NCI-H187 (cell line): ENCODE data around the gene SLC25A18.
"Not testable (repeated sequence)": the region's sequence is repeated elsewhere in the genome, so short reads cannot be mapped to it uniquely, and the experiment has no call there.

Source experiments
- DNase-seq, 2 experiments: peaks; one replicate each; lab custom pipeline; 2025; lab: John Stamatoyannopoulos, UW

Gene SLC25A18

GRCh38 chr22:17562906-17563870, at the start of gene SLC25A18:
Gene SLC25A18 (plus strand): TSS chr22:17563498. CDS start chr22:17579945, 16,447 bp downstream.
- DNase-seq = no peak

- DNase-seq = no peak
Observed at GRCh38 chr22:17513612-17514011, 49.7 kb upstream of the SLC25A18 start.

- DNase-seq = no peak
Observed at GRCh38 chr22:17514084-17514483, 49.2 kb upstream of the SLC25A18 start.

GRCh38 chr22:17518406-17518805, 44.9 kb upstream of the SLC25A18 start:
- no peak for DNase-seq

- not testable (repeated sequence) for DNase-seq
Observed at GRCh38 chr22:17521971-17522370, 41.3 kb upstream of the SLC25A18 start.

- DNase-seq = no peak
Observed at GRCh38 chr22:17523925-17524324, 39.4 kb upstream of the SLC25A18 start.

- no peak for DNase-seq
Observed at GRCh38 chr22:17536269-17536668, 27.0 kb upstream of the SLC25A18 start.

- DNase-seq = no peak
Observed at GRCh38 chr22:17537155-17537554, 26.1 kb upstream of the SLC25A18 start.

GRCh38 chr22:17540481-17540880, 22.8 kb upstream of the SLC25A18 start:
- DNase-seq = no peak

GRCh38 chr22:17541476-17541875, 21.8 kb upstream of the SLC25A18 start:
- DNase-seq = no peak

- DNase-seq = no peak
Observed at GRCh38 chr22:17542452-17542851, 20.8 kb upstream of the SLC25A18 start.

GRCh38 chr22:17548010-17548755, 15.1 kb upstream of the SLC25A18 start:
- no peak for DNase-seq

GRCh38 chr22:17548756-17549035, 14.6 kb upstream of the SLC25A18 start:
- DNase-seq = no peak

GRCh38 chr22:17549183-17549582, 14.1 kb upstream of the SLC25A18 start:
- no peak for DNase-seq

- no peak for DNase-seq
Observed at GRCh38 chr22:17549655-17550054, 13.6 kb upstream of the SLC25A18 start.

GRCh38 chr22:17552737-17553136, 10.6 kb upstream of the SLC25A18 start:
- DNase-seq = no peak

- DNase-seq = no peak
Observed at GRCh38 chr22:17554814-17555213, 8.5 kb upstream of the SLC25A18 start.

GRCh38 chr22:17559188-17559587, 4.1 kb upstream of the SLC25A18 start:
- no peak for DNase-seq

GRCh38 chr22:17563936-17564391, 666 bp downstream of the SLC25A18 start:
- no peak for DNase-seq

- DNase-seq = not testable (repeated sequence)
Observed at GRCh38 chr22:17566016-17566687, 2.9 kb downstream of the SLC25A18 start.

- no peak for DNase-seq
Observed at GRCh38 chr22:17566776-17567175, 3.5 kb downstream of the SLC25A18 start.

- DNase-seq = no peak
Observed at GRCh38 chr22:17569971-17570511, 6.7 kb downstream of the SLC25A18 start.
